Tibial nerve (tissue), 4 donors: ENCODE measurements around the gene CNTN5. TPM values are rescaled to one million over a fixed set of nuclear protein-coding genes. Genes with fewer than 3 reads are reported as not detected.

ENCODE experiments used
- DNase-seq, 2 donors: peaks; one replicate each; pipeline ENCODE4 v3.0.0-alpha.2; 2019; ENCODE audit warnings: low spot score in 2 of 2
- H3K27ac ChIP-seq, 4 donors: fragments of 200-600 bp; sonication (generic) in 3 of 4; one replicate each; pipeline ENCODE4 v1.5.1; 2017 to 2019; ENCODE audit warnings: mild to moderate bottlenecking in 1 of 4
- H3K27me3 ChIP-seq, 2 donors: fragments of 200-600 bp; sonication (generic) in 1 of 2; one replicate each; pipeline versions ENCODE4 v1.5.1 to v1.6.0; 2017 to 2019
- H3K36me3 ChIP-seq, 3 donors: fragments of 200-600 bp; sonication (generic); one replicate each; pipeline ENCODE4 v1.5.1; 2018 to 2019
- H3K4me1 ChIP-seq, 4 donors: fragments of 200-600 bp; sonication (generic) in 3 of 4; one replicate each; pipeline ENCODE4 v1.5.1; 2017 to 2019
- H3K4me3 ChIP-seq, 4 donors: fragments of 200-600 bp; sonication (generic) in 3 of 4; one replicate each; pipeline ENCODE4 v1.5.1; 2017 to 2019; ENCODE audit warnings: mild to moderate bottlenecking in 1 of 4, moderate library complexity in 1 of 4
- H3K9me3 ChIP-seq, 4 donors: fragments of 200-600 bp; sonication (generic) in 3 of 4; one replicate each; pipeline ENCODE4 v1.5.1; 2017 to 2019
- CTCF ChIP-seq, 5 experiments: fragments of 200-600 bp in 3 of 5; fragments of 450-650 bp in 2 of 5; sonication (generic) in 3 of 5; IDR thresholded peaks; one replicate each; pipeline ENCODE4 v1.5.1; 2016 to 2019; ENCODE audit warnings: antibody characterized with exemption in 5 of 5, mild to moderate bottlenecking in 3 of 5, moderate library complexity in 2 of 5
- EP300 ChIP-seq, 2 donors: sonication (generic); formaldehyde crosslinking; IDR thresholded peaks; one replicate each; pipeline ENCODE4 v1.6.1; 2017; ENCODE audit warnings: antibody characterized with exemption in 2 of 2, mild to moderate bottlenecking in 1 of 2
- POLR2A ChIP-seq, 2 donors: fragments of 450-650 bp; IDR thresholded peaks; one replicate each; pipeline ENCODE4 v1.6.1; 2017; ENCODE audit warnings: antibody characterized with exemption in 2 of 2, mild to moderate bottlenecking in 2 of 2, moderate library complexity in 2 of 2
- WGBS, 2 donors: methylation state at CpG; one replicate each; pipeline ENCODE4 v1.1.5; 2018; 5-methylcytosine and 5-hydroxymethylcytosine counted together
- total RNA-seq, 4 donors: library from RNA; depleted of rRNA; stranded (reverse); fragments of >200 nt; gene quantifications; one replicate each; pipeline ENCODE4 v1.1.0, GENCODE V29; 2016

Gene CNTN5
- total RNA-seq, 4 donors from 2014 or later, result under 0.01 to 0.22 TPM; not detected in 2

- no peak for DNase-seq
- Histone ChIP-seq H3K9me3 (no peaks in the 10 kb centered on the region), H3K4me1 (no peaks in the 10 kb centered on the region), H3K27ac (no peak overlapping the region), H3K27me3 (no peaks in the 10 kb centered on the region), H3K36me3 (no peaks in the 10 kb centered on the region), H3K4me3 (no peak overlapping the region)
- TF ChIP-seq POLR2A (IDR thresholded peaks at IDR 0.05) (no peak), EP300 (IDR thresholded peaks at IDR 0.05) (no peak), CTCF (IDR thresholded peaks at IDR 0.05) (no peak)
- WGBS, 2 donors, result 29 to 46% methylated on average over 1 of the region's 1 CpG
These were observed 236.4 kb downstream of the CNTN5 start for GRCh38 chr11:99257131-99257530.

- H3K27me3 ChIP-seq, result no peaks in the 10 kb centered on the region
- WGBS, 2 donors, result 48 to 53% methylated on average over 1 of the region's 1 CpG
- no peak overlapping the region for H3K27ac ChIP-seq
- DNase-seq, result no peak
- H3K4me3 ChIP-seq, result no peak overlapping the region
- TF ChIP-seq EP300 (IDR thresholded peaks at IDR 0.05), result no peak
- no peaks in the 10 kb centered on the region for H3K9me3 ChIP-seq
- H3K36me3 ChIP-seq, result no peaks in the 10 kb centered on the region
- H3K4me1 ChIP-seq, result no peaks in the 10 kb centered on the region
These were observed 239.9 kb downstream of the CNTN5 start for GRCh38 chr11:99260696-99261095.

GRCh38 chr11:99268886-99269285, 248.1 kb downstream of the CNTN5 start:
- TF ChIP-seq CTCF (IDR thresholded peaks at IDR 0.05) (no peak), POLR2A (IDR thresholded peaks at IDR 0.05) (no peak), EP300 (IDR thresholded peaks at IDR 0.05) (no peak)
- Histone ChIP-seq H3K4me3 (no peak overlapping the region), H3K4me1 (no peaks in the 10 kb centered on the region), H3K36me3 (no peaks in the 10 kb centered on the region), H3K9me3 (no peaks in the 10 kb centered on the region), H3K27me3 (no peaks in the 10 kb centered on the region), H3K27ac (no peak overlapping the region)
- DNase-seq, result no peak
- WGBS, 2 donors, result 40 to 45% methylated on average over 3 of the region's 3 CpGs

GRCh38 chr11:99271527-99271926, 250.8 kb downstream of the CNTN5 start:
- WGBS, 2 donors, result 69 to 76% methylated on average over 5 of the region's 5 CpGs
- DNase-seq, result no peak

GRCh38 chr11:99275521-99275920, 254.8 kb downstream of the CNTN5 start:
- TF ChIP-seq POLR2A (IDR thresholded peaks at IDR 0.05) (no peak), CTCF (IDR thresholded peaks at IDR 0.05) (no peak), EP300 (IDR thresholded peaks at IDR 0.05) (no peak)
- 81 to 89% methylated on average over 2 of the region's 2 CpGs for WGBS, 2 donors
- Histone ChIP-seq H3K4me3 (no peak overlapping the region), H3K27ac (no peak overlapping the region), H3K36me3 (no peaks in the 10 kb centered on the region), H3K4me1 (no peaks in the 10 kb centered on the region), H3K27me3 (no peaks in the 10 kb centered on the region), H3K9me3 (no peaks in the 10 kb centered on the region)
- DNase-seq, result no peak

More at GRCh38 chr11:99271527-99271926, 250.8 kb downstream of the CNTN5 start:
- Histone ChIP-seq H3K4me3 (no peak overlapping the region), H3K27me3 (no peaks in the 10 kb centered on the region), H3K36me3 (no peaks in the 10 kb centered on the region), H3K4me1 (no peaks in the 10 kb centered on the region), H3K9me3 (no peaks in the 10 kb centered on the region), H3K27ac (no peak overlapping the region)
- TF ChIP-seq CTCF (IDR thresholded peaks at IDR 0.05), result no peak
- no peak for TF ChIP-seq POLR2A (IDR thresholded peaks at IDR 0.05)
- no peak for TF ChIP-seq EP300 (IDR thresholded peaks at IDR 0.05)

- TF ChIP-seq POLR2A (IDR thresholded peaks at IDR 0.05) (no peak), CTCF (IDR thresholded peaks at IDR 0.05) (no peak), EP300 (IDR thresholded peaks at IDR 0.05) (no peak)
- Histone ChIP-seq H3K36me3 (no peaks in the 10 kb centered on the region), H3K27ac (no peak overlapping the region), H3K9me3 (no peaks in the 10 kb centered on the region), H3K27me3 (no peaks in the 10 kb centered on the region), H3K4me1 (no peaks in the 10 kb centered on the region), H3K4me3 (no peak overlapping the region)
- DNase-seq, result no peak
- WGBS, 2 donors, result 37 to 50% methylated on average over 1 of the region's 1 CpG
These were observed 256.5 kb downstream of the CNTN5 start for GRCh38 chr11:99277281-99277680.
